Posterior vena cava (tissue), 2 donors: ENCODE results near the gene KIF22. TPM values are rescaled to one million over a fixed set of nuclear protein-coding genes. Genes with fewer than 3 reads are reported as not detected.

Source experiments
- DNase-seq: peaks from one replicate; pipeline ENCODE4 v3.0.0-alpha.2; 2020; ENCODE audit warnings: low spot score
- intact Hi-C, 2 donors: fragments of 100-400 bp; cut with DNase I; formaldehyde crosslinking; loops; one replicate each; pipeline versions ENCODE4 v1.14.1 to v1.14.2; 2022 to 2023
- total RNA-seq, 2 donors: library from RNA; stranded (reverse); fragmentation: NEBNext Ultra II Directional; extraction: Animal tissue kit (Norgen Biotek cat#: 25700); gene quantifications; one replicate each; pipeline ENCODE4 v1.2.1, GENCODE V29; 2021
- donor health status: DM: yes; HTN: yes; CAD: no.
- donor health status: DM: yes; HTN: yes; CAD: no.

Gene KIF22
- total RNA-seq, 2 donors from 2014 or later = 5.9 to 10.4 TPM

- intact Hi-C loops = loop anchor here in 1 of 2 donors (10.0 kb wide), 1 partner anchor 145 kb away; no protein-coding TSS in a partner anchor
- no peak for DNase-seq
Measured at GRCh38 chr16:29849505-29849904, 59.0 kb downstream of the KIF22 start.

- intact Hi-C loops = no loop called here
- no peak for DNase-seq
Measured at GRCh38 chr16:29850998-29851397, 60.4 kb downstream of the KIF22 start.

- DNase-seq = no peak
- intact Hi-C loops = no loop called here
Measured at GRCh38 chr16:29852654-29853053, 62.1 kb downstream of the KIF22 start.

- intact Hi-C loops = no loop called here
- DNase-seq = no peak
Measured at GRCh38 chr16:29854520-29855100, 64.1 kb downstream of the KIF22 start.

Other genes with a start within 250 kb of the KIF22 start
- 1 to 10 TPM; 2.2 to 3.7 TPM for gene SPN, start 127.5 kb upstream of the KIF22 start, total RNA-seq
- 1 to 10 TPM; 1.7 to 7.4 TPM for gene QPRT, start 111.6 kb upstream of the KIF22 start, total RNA-seq
- 1 to 10 TPM; 1.1 to 2.5 TPM for gene C16orf54, start 44.8 kb upstream of the KIF22 start, total RNA-seq
- not detected for gene ZG16, start 12.5 kb upstream of the KIF22 start, total RNA-seq
- 100 to 1,000 TPM; 124 to 148 TPM for gene MAZ, start 15.8 kb downstream of the KIF22 start, total RNA-seq
- gene PRRT2, start 21.4 kb downstream of the KIF22 start, total RNA-seq = 1 to 10 TPM; 5.0 to 5.4 TPM
- 10 to 100 TPM; 10.5 to 12.7 TPM for gene PAGR1, start 25.4 kb downstream of the KIF22 start, total RNA-seq
- gene MVP, start 29.7 kb downstream of the KIF22 start, total RNA-seq = 100 to 1,000 TPM; 146 to 154 TPM
- 10 to 100 TPM; 54.6 to 75.6 TPM for gene CDIPT, start 72.5 kb downstream of the KIF22 start, total RNA-seq
- gene SEZ6L2, start 108.8 kb downstream of the KIF22 start, total RNA-seq = 1 to 10 TPM in 1 of 2 donors, under 1 TPM in 1; 0.86 to 1.2 TPM
- gene ASPHD1, start 109.7 kb downstream of the KIF22 start, total RNA-seq = under 1 TPM; 0.33 to 0.51 TPM
- 10 to 100 TPM; 13.1 to 16.1 TPM for gene KCTD13, start 135.5 kb downstream of the KIF22 start, total RNA-seq
- 10 to 100 TPM; 58.4 to 80.9 TPM for gene TMEM219, start 171.3 kb downstream of the KIF22 start, total RNA-seq
- 10 to 100 TPM; 35.0 to 35.7 TPM for gene TAOK2, start 183.1 kb downstream of the KIF22 start, total RNA-seq
- 10 to 100 TPM; 12.1 to 14.2 TPM for gene HIRIP3, start 204.9 kb downstream of the KIF22 start, total RNA-seq
- gene INO80E, start 205.5 kb downstream of the KIF22 start, total RNA-seq = 10 to 100 TPM; 42.2 to 46.0 TPM
- under 1 TPM; 0.28 to 0.33 TPM for gene DOC2A, start 220.3 kb downstream of the KIF22 start, total RNA-seq
- gene C16orf92, start 232.4 kb downstream of the KIF22 start, total RNA-seq = not detected
- gene TLCD3B, start 240.5 kb downstream of the KIF22 start, total RNA-seq = not detected